Right lobe of liver (tissue), 4 donors: ENCODE measurements around the gene ELP5.

ENCODE experiments used
- CTCF ChIP-seq, 4 donors: fragments of 200-600 bp in 3 of 4; fragments of 450-650 bp in 1 of 4; IDR thresholded peaks; one replicate each; pipeline versions ENCODE4 v1.5.1 to v1.8.0; 2016 to 2022; ENCODE audit warnings: antibody characterized with exemption in 4 of 4, mild to moderate bottlenecking in 2 of 4
- POLR2A ChIP-seq: fragments of 450-650 bp; IDR thresholded peaks from one replicate; pipeline ENCODE4 v1.6.1; 2017; ENCODE audit warnings: antibody characterized with exemption, mild to moderate bottlenecking
- donor health status: DM: no; HTN: no; CAD: no.
- donor health status: DM: no; HTN: no; CAD: no.
- donor health status: DM: no; HTN: yes; CAD: no.

GRCh38 chr17:7263801-7264078 lies 11.7 kb downstream of the ELP5 start:
- TF ChIP-seq POLR2A: no peak
- TF ChIP-seq CTCF (IDR thresholded peaks at IDR 0.05): no peak
